ENCODE data around the gene CITED4.

- TF ChIP-seq ARNT (IDR thresholded peaks at IDR 0.05), result no peak
- TF ChIP-seq FOXA1 (IDR thresholded peaks at IDR 0.05), result no peak
- no peak for TF ChIP-seq FOXK2 (IDR thresholded peaks at IDR 0.05)
- no peak for TF ChIP-seq ELF4 (IDR thresholded peaks at IDR 0.05)
- no peak for TF ChIP-seq NFRKB (IDR thresholded peaks at IDR 0.05)
- TF ChIP-seq HDGF (IDR thresholded peaks at IDR 0.05; ENCODE audit: borderline replicate concordance), result no peak
- no peak for TF ChIP-seq LEF1 (IDR thresholded peaks at IDR 0.05; ENCODE audit: borderline replicate concordance)
- TF ChIP-seq BHLHE40 (IDR thresholded peaks at IDR 0.05; ENCODE audit: borderline replicate concordance), result no peak
- no peak for TF ChIP-seq SP1 (IDR thresholded peaks at IDR 0.05)
- TF ChIP-seq FOXM1 (IDR thresholded peaks at IDR 0.05; ENCODE audit: borderline replicate concordance), result no peak
- TF ChIP-seq, protein P1, sequence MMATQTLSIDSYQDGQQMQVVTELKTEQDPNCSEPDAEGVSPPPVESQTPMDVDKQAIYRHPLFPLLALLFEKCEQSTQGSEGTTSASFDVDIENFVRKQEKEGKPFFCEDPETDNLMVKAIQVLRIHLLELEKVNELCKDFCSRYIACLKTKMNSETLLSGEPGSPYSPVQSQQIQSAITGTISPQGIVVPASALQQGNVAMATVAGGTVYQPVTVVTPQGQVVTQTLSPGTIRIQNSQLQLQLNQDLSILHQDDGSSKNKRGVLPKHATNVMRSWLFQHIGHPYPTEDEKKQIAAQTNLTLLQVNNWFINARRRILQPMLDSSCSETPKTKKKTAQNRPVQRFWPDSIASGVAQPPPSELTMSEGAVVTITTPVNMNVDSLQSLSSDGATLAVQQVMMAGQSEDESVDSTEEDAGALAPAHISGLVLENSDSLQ (IDR thresholded peaks at IDR 0.05), result no peak
- no peak for TF ChIP-seq L3MBTL2 (conservative IDR thresholded peaks at IDR 0.05)
Observed at GRCh38 chr1:40844887-40845878, 17.0 kb downstream of the CITED4 start.

All from HEK293T (cell line).